NK-92 (cell line): ENCODE data around the gene CTCF.

ENCODE experiments used
- DNase-seq: peaks from one replicate; lab custom pipeline; 2025; ENCODE audit not compliant: unreplicated experiment; lab: John Stamatoyannopoulos, UW

CTCF gene

GRCh38 chr16:67651039-67651438, 88.7 kb downstream of the CTCF start:
- no peak for DNase-seq

GRCh38 chr16:67651847-67652246, 89.5 kb downstream of the CTCF start:
- DNase-seq: no peak

GRCh38 chr16:67652578-67653127, 90.3 kb downstream of the CTCF start:
- no peak for DNase-seq

DNA sequence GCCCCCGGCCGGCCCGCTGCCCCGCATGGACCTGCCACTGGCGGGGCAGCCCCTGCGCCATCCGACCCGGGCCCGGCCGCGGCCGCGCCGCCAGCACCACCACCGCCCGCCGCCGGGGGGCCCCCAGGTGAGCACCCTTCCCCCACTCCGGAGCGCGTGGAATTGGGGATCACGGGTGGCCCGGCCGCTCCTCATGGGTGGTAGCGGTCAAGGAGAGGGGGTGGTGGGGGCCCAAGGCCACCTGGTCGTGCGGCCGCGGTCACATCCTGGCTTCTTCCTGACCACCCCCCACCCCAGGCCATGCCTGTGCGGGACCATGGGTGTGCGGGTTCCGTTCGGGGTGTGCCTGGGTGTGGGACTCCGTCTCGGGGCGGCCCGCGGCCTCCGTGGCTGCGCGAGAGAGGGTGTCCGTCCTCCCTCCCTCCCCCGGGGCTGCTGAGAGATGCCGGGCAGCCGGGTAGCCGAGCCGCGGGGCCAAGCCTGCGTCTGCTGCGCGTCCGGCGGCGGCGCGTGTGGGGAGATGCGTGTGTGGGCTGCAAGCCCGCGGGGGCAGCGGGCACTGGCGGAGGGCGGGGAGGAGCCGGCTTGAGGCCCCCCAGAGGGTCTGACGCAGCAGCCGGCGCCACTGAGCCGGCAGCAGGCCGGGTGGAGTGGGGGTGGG, 90.9 kb downstream of the CTCF start:
- no peak for DNase-seq

- DNase-seq: no peak
Observed at GRCh38 chr16:67653789-67654402, 91.6 kb downstream of the CTCF start.

GRCh38 chr16:67654403-67654911, 92.1 kb downstream of the CTCF start:
- no peak for DNase-seq

DNA sequence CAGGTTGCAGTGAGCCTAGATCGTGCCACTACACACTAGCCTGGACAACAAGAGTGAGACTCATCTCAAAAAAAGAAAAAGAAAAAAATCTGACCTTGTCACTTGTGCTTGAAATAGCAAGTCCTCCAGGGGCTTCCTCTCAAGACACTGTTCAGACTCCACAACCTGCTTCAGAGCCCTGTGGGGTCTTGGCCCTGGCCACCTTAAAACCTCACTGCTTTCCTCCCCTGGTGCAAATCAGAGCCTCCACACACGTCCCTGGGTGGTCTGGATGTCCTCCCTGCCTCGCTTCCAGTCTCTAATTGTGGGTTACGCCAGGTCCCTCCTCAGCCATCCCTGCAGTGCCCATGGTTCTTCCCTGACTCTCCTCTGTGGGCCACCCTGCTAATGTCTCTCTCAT, 93.0 kb downstream of the CTCF start:
- no peak for DNase-seq

GRCh38 chr16:67656344-67657016, 94.2 kb downstream of the CTCF start:
- no peak for DNase-seq

DNA sequence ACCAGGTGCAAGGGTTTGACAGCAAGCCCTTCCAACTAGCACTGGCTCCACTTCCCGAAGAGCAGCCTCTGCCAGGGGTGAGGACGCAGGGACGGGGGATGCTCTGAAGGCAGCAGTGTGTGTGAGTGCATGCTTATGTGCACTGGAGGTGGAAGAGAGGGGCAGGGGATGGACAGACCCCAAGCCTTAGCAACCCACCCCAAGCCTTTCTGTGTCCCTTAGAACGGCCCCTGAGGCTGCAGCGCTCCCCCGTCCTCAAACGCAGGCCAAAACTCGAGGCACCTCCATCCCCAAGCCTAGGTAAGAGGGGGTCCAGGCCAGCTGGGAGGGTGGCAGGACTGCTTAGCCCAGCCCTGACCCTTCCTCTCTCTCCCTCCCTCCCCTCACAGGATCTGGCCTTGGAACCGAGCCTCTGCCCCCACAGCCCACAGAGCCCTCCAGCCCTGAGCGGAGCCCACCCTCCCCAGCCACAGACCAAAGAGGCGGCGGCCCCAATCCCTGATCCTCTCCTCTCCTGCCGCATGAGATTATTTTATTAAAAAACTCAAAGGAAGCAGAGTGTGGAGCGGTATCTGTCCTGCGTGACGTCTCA, 94.8 kb downstream of the CTCF start:
- DNase-seq: no peak

GRCh38 chr16:67657751-67658518, 95.6 kb downstream of the CTCF start:
- no peak for DNase-seq

- no peak for DNase-seq
Observed at GRCh38 chr16:67658849-67659674, 96.7 kb downstream of the CTCF start.

DNA sequence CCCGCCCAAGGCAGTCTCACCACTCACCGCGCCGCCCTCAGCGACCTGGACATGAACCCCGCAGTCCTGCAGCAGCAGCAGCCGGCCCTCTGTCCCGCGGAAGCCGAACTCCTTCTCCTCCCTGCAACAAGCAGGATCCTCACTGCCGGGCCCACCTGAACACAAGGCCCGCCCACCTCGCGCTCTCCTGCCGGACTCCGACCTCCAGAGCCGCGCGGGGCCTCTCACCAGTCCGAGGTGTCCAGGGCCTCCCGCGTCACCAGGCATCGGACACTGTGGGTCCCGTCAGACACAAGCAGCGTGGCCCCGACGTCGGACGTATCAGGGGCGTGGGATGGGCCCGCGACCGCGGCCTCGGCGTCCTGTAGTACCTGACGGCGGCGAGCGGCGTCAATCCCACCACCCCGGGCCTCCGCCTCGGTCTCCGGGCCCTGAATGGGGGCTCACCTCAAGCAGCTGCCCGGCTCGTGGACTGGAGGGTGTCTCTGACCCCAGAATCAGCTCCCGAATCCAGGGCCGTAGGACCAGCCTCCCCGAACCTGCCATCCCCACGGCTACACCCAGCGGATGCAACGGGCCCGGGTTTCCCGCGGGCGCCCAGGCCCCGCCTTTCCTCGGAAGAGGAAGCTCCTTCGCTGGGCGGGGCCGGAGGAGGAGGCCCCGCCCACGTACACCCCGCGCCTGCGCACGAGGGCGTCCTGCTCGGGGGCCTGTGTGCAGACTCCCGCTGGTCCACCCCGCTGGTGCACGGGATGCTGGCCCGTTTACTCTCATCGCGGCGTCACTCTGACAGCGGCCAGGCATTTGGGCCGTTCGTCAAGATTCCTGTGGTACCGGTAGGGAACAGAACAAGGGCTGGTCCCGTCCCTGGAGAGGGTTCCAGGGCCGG, 97.6 kb downstream of the CTCF start, which contains the start of gene ACD:
ACD (minus strand) TSS at position 586 of the 889 bp plus-strand sequence; CDS start at position 546, 40 bp downstream.
- peak; percentile 38 for DNase-seq

- peak; percentile 86 for DNase-seq
Observed at GRCh38 chr16:67660564-67661028, 98.3 kb downstream of the CTCF start, which contains the start of gene PARD6A. Gene PARD6A, plus strand, starts transcription at chr16:67660960. Its CDS starts 79 bp downstream, at chr16:67661039.

- no peak for DNase-seq
Observed at GRCh38 chr16:67661101-67661761, 98.9 kb downstream of the CTCF start.

DNA sequence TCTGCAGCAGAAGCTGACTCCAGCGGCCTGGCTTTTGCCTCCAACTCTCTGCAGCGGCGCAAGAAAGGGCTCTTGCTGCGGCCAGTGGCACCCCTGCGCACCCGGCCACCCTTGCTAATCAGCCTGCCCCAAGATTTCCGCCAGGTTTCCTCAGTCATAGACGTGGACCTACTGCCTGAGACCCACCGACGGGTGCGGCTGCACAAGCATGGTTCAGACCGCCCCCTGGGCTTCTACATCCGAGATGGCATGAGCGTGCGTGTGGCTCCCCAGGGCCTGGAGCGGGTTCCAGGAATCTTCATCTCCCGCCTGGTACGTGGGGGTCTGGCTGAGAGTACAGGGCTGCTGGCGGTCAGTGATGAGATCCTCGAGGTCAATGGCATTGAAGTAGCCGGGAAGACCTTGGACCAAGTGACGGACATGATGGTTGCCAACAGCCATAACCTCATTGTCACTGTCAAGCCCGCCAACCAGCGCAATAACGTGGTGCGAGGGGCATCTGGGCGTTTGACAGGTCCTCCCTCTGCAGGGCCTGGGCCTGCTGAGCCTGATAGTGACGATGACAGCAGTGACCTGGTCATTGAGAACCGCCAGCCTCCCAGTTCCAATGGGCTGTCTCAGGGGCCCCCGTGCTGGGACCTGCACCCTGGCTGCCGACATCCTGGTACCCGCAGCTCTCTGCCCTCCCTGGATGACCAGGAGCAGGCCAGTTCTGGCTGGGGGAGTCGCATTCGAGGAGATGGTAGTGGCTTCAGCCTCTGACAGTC, 99.7 kb downstream of the CTCF start:
- no peak for DNase-seq

GRCh38 chr16:67662653-67663010, 100.3 kb downstream of the CTCF start:
- no peak for DNase-seq

- no peak for DNase-seq
Observed at GRCh38 chr16:67663151-67663876, 101.0 kb downstream of the CTCF start.
